C4-2B (cell line): Measurements from ENCODE around the gene PSMD4.

Source experiments
- CTCF ChIP-seq: fragments of 450-650 bp; conservative IDR thresholded peaks from 2 replicates; pipeline ENCODE4 v1.5.1; 2017; ENCODE audit warnings: mild to moderate bottlenecking
- ZFX ChIP-seq: fragments of 450-650 bp; IDR thresholded peaks from 2 replicates; pipeline ENCODE4 v1.6.1; 2017

GRCh38 chr1:151311589-151312331 is 57.2 kb downstream of the PSMD4 start:
- TF ChIP-seq CTCF = no peak
- TF ChIP-seq ZFX = no peak
